ENCODE results near the gene ARSG. TPM values are rescaled to one million over a fixed set of nuclear protein-coding genes. Genes with fewer than 3 reads are reported as not detected.
A peak's percentile ranks its signal among the peaks of the same experiment; 100 is the strongest.
"Not testable (repeated sequence)": the region's sequence is repeated elsewhere in the genome, so short reads cannot be mapped to it uniquely, and the experiment has no call there.

ARSG gene
- total RNA-seq, 1 experiment from 2014 or later, result 31.7 TPM

GRCh38 chr17:68318103-68318991, 27.1 kb downstream of the ARSG start:
- in situ Hi-C loops (cut with HindIII; ENCODE audit: low pct_unique_long_range_greater_than_20kb, low sequenced_read_pairs), result no loop called here
- peak; percentile 86 for DNase-seq (ENCODE audit: low read depth, low spot score)

DNA sequence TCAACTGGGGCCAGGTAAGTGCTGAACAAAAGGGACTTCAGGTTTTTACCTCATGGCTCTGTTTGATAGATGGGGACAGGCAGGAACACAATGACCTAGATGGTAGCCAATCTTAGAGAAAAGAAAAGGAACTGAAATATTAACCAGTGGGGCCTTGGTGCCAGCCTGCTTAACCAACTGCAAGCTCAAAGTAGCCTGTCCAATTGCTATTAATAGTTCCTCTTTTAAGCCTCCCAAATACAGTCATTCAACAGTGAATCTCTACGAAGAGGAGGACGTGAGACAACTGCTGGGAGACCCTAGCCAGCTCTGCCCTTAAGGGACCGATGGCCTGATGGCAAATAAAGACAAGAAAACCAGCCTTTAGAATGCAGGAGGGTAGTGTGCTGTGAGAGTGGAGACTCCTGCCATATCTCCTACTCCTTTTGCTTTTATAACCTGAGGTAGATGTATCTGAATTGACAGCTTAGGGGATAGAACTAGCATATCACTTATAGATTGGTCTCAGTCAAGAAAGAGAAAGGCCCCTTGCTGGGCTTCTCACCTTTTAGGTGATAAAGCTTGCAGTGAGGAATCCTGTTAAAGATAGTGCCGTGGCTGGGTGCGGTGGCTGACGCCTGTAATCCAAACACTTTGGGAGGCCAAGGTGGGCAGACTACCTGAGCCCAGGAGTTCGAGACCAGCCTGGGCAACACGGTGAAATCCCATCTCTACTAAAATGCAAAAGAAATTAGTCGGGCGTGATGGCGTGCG, 28.3 kb downstream of the ARSG start:
- DNase-seq (ENCODE audit: low read depth, low spot score), result no peak
- in situ Hi-C loops (cut with HindIII; ENCODE audit: low pct_unique_long_range_greater_than_20kb, low sequenced_read_pairs), result no loop called here

GRCh38 chr17:68320311-68320865, 29.1 kb downstream of the ARSG start:
- in situ Hi-C loops (cut with HindIII; ENCODE audit: low pct_unique_long_range_greater_than_20kb, low sequenced_read_pairs), result no loop called here
- no peak for DNase-seq (ENCODE audit: low read depth, low spot score)

- in situ Hi-C loops (cut with HindIII; ENCODE audit: low pct_unique_long_range_greater_than_20kb, low sequenced_read_pairs), result no loop called here
- DNase-seq (ENCODE audit: low read depth, low spot score), result no peak
Measured at GRCh38 chr17:68320943-68321555, 29.8 kb downstream of the ARSG start.

DNA sequence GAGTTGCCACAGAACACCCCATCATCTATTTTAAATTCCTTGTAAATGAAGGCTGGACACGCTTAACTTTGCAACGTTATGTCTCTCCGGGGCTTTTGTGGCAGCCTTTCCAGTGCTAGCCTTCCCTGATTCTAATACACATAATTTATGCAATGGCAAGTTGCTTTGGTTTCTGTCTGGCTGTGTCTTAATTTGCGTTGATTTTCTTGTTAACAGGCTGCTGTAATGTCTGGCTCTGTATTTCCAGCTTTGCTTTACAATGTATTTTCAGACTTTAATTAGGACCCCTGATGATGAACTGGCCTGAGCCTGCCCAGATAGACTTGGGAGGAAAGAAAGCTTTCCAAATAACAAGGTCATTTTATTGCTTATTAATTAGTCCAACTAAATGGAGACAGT, 30.3 kb downstream of the ARSG start:
- in situ Hi-C loops (cut with HindIII; ENCODE audit: low pct_unique_long_range_greater_than_20kb, low sequenced_read_pairs), result no loop called here
- no peak for DNase-seq (ENCODE audit: low read depth, low spot score)

DNA sequence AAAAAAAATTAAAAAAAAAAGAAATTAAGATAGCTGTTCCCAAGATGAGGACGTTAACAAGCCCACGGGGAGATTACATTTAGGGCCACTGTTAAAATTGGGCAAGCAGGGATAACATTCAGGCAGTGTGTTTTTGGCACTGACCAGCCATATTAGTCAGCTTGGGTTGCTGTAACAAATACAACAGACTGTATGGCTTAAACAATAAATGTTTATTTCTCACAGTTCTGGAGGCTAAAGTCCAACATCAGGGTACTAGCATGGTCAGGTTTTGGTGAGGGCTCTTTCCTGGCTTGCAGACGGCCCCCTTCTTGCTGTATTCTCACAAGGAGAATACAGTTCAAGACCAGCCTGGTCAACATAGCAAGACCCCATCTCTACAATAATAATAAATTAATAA, 31.3 kb downstream of the ARSG start:
- no peak for DNase-seq (ENCODE audit: low read depth, low spot score)
- in situ Hi-C loops (cut with HindIII; ENCODE audit: low pct_unique_long_range_greater_than_20kb, low sequenced_read_pairs), result no loop called here

- in situ Hi-C loops (cut with HindIII; ENCODE audit: low pct_unique_long_range_greater_than_20kb, low sequenced_read_pairs), result no loop called here
Measured at GRCh38 chr17:68324114-68324513, 32.8 kb downstream of the ARSG start.

GRCh38 chr17:68324654-68325336, 33.5 kb downstream of the ARSG start:
- in situ Hi-C loops (cut with HindIII; ENCODE audit: low pct_unique_long_range_greater_than_20kb, low sequenced_read_pairs), result no loop called here
- DNase-seq (ENCODE audit: low read depth, low spot score), result no peak

More at GRCh38 chr17:68324114-68324513, 32.8 kb downstream of the ARSG start:
- DNase-seq (ENCODE audit: low read depth, low spot score), result no peak

DNA sequence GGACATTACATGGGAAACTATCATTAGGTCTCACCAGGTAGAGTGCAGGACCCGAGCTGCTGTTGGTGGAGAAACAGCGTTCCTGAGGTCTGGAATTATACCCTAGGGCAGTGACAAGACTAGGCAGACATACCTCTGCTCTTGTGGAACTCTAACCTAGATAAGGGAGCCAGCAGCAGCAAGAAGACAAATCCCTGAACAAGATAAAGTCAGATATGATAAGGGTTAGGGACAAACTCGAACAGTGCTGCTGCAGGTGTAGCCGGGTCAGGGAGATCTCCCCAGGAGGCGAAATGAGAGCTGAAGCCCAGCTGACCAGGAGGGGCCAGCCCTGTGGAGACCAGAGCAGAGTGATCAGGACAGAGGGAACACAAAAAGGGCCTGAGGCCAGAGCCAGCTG, 34.7 kb downstream of the ARSG start:
- no peak for DNase-seq (ENCODE audit: low read depth, low spot score)
- in situ Hi-C loops (cut with HindIII; ENCODE audit: low pct_unique_long_range_greater_than_20kb, low sequenced_read_pairs), result no loop called here

- DNase-seq (ENCODE audit: low read depth, low spot score), result no peak
- in situ Hi-C loops (cut with HindIII; ENCODE audit: low pct_unique_long_range_greater_than_20kb, low sequenced_read_pairs), result no loop called here
Measured at GRCh38 chr17:68326681-68327080, 35.4 kb downstream of the ARSG start.

DNA sequence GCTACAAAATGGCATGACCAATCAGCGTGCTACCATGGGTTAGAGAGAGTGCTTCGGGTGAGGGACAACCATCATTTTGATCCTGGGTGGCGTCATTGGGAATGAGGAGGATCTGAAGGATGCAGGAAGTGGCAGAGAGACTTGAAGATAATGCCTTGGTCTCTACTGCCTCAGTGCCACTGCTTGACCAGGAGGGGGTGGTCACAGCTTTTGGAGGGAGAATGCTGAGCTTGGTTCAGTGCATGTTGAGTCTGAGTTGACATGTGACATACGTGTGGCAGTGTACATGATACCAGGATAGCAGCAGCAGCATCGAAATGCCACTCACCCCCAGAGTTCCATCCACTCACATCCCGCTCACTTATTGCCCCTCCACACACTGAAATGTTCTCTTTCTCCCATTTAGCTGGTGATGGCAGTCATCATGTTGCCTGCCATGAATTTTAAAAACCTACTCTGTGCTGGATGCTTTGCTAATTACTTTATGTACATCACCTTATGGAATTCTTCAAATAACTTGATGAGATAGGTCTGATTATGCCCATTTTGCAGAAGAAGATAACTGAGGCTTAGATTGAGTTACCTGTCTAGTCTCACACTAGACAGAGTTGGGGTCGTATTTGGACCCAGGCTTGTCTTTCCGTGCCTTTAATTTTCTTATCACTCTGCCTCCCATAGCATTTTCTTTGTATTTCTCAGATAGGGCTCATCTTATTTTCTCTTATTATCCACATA, 36.7 kb downstream of the ARSG start:
- DNase-seq (ENCODE audit: low read depth, low spot score), result peak; percentile 30
- in situ Hi-C loops (cut with HindIII; ENCODE audit: low pct_unique_long_range_greater_than_20kb, low sequenced_read_pairs), result no loop called here

- DNase-seq (ENCODE audit: low read depth, low spot score), result no peak
- in situ Hi-C loops (cut with HindIII; ENCODE audit: low pct_unique_long_range_greater_than_20kb, low sequenced_read_pairs), result no loop called here
Measured at GRCh38 chr17:68328676-68329075, 37.4 kb downstream of the ARSG start.

DNA sequence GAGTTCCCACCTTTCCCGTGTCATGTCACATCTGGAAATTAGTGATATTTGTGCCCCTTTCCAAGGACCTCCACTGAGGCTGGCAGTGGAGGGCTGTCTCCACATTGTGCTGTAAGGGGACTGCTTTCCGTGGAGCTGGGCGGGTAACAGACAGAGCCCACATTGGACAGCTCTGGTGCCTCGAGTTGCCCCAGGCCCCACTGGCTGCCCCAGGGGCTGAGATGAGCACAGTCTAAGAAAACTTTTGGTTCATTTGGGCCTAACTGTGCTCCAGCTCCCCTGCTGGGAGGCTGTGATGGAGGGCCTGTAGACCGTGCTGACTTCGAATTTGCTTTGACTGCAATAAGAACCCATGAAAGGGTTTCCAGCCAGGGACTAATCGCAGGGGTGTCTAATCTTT, 38.0 kb downstream of the ARSG start:
- no peak for DNase-seq (ENCODE audit: low read depth, low spot score)
- in situ Hi-C loops (cut with HindIII; ENCODE audit: low pct_unique_long_range_greater_than_20kb, low sequenced_read_pairs), result no loop called here

- DNase-seq (ENCODE audit: low read depth, low spot score); in situ Hi-C loops (cut with HindIII; ENCODE audit: low pct_unique_long_range_greater_than_20kb, low sequenced_read_pairs): not testable (repeated sequence)
Measured at GRCh38 chr17:68331932-68332331, 40.6 kb downstream of the ARSG start.

GRCh38 chr17:68334393-68334792, 43.1 kb downstream of the ARSG start:
- DNase-seq (ENCODE audit: low read depth, low spot score), result no peak
- in situ Hi-C loops (cut with HindIII; ENCODE audit: low pct_unique_long_range_greater_than_20kb, low sequenced_read_pairs), result no loop called here

DNA sequence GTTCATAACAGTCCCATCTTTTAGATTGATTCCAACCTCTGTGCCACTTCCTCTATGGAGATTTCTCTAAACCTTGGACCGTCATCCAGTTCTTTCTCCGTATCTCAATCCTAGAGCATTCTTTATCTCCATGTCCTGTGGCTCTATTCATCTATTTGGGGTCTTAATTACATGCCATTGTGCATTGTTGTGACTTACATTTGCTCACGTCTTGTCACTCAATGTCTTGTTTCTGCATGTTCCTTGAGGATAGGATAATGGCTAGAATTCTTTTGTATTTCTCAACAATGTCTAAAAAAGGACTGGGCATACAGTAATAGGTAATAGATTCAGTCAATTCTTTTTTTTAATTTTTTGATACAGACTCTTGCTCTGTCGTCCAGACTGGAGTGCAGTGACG, 50.2 kb downstream of the ARSG start:
- in situ Hi-C loops (cut with HindIII; ENCODE audit: low pct_unique_long_range_greater_than_20kb, low sequenced_read_pairs), result no loop called here
- no peak for DNase-seq (ENCODE audit: low read depth, low spot score)

- in situ Hi-C loops (cut with HindIII; ENCODE audit: low pct_unique_long_range_greater_than_20kb, low sequenced_read_pairs), result no loop called here
Measured at GRCh38 chr17:68343976-68344375, 52.7 kb downstream of the ARSG start.

More at GRCh38 chr17:68343976-68344375, 52.7 kb downstream of the ARSG start:
- no peak for DNase-seq (ENCODE audit: low read depth, low spot score)

Data from SK-MEL-5 (cell line).